A673 (cell line): Measurements from ENCODE around the gene SOCS3.

Experiments used
- CTCF ChIP-seq: fragments of 300-800, 200-600 bp; sonication (generic); conservative IDR thresholded peaks from 2 replicates; pipeline ENCODE4 v1.5.1; 2017; ENCODE audit warnings: low read depth, mild to moderate bottlenecking, antibody characterized with exemption, low read length, moderate library complexity, mixed read lengths
- EZH2 ChIP-seq: fragments of 200-600 bp; sonication (generic); IDR thresholded peaks from 2 replicates; pipeline ENCODE4 v1.6.1; 2017; ENCODE audit warnings: borderline replicate concordance, low read depth, mild to moderate bottlenecking, mixed read lengths, antibody characterized with exemption, low read length; ENCODE audit not compliant: poor library complexity, severe bottlenecking

GRCh38 chr17:78307887-78308638 lies 51.8 kb downstream of the SOCS3 start:
- TF ChIP-seq CTCF: no peak
- no peak for TF ChIP-seq EZH2
